IMR-90 (cell line): ENCODE results near the gene ERGIC1. TPM values are rescaled to one million over a fixed set of nuclear protein-coding genes. Genes with fewer than 3 reads are reported as not detected.

Source experiments
- ATAC-seq: fragments of 200-7000 bp; cut with Tn5 transposase; 2 replicates; pipeline ENCODE4 v1.9.1; 2020; ENCODE audit warnings: low read depth, mild to moderate bottlenecking, moderate library complexity
- BruUV-seq: library from RNA; stranded (reverse); fragments of 400-500 nt; replicated peaks from 2 replicates; lab custom pipeline; 2021; lab: Mats Ljungman, UMichigan
- CTCF ChIA-PET: fragments of 300-600 bp; formaldehyde crosslinking; extraction: SDS; loops from one replicate; lab custom pipeline; 2021; ENCODE audit warnings: antibody characterized with exemption; lab: Yijun Ruan, JAX
- POLR2A ChIA-PET: fragments of 300-600 bp; sonication (Branson Sonifier 250); formaldehyde crosslinking; loops from one replicate; lab custom pipeline; 2022; ENCODE audit warnings: antibody characterized with exemption; ENCODE audit not compliant: unreplicated experiment; lab: Charles Lee
- DNase-seq: peaks from one replicate; pipeline ENCODE4 v3.0.0; 2013
- H2AFZ ChIP-seq: replicated peaks from 2 replicates; pipeline ENCODE3; 2013; ENCODE audit warnings: low read length, mild to moderate bottlenecking; ENCODE audit not compliant: poor library complexity
- H2AK5ac ChIP-seq: 2 replicates; pipeline ENCODE4 v1.6.1; 2013; ENCODE audit warnings: low read depth, low read length, inconsistent platforms
- H2AK9ac ChIP-seq: replicated peaks from 2 replicates; pipeline ENCODE3; 2013; ENCODE audit warnings: mild to moderate bottlenecking, low read depth, low read length, moderate library complexity; ENCODE audit not compliant: poor library complexity
- H2BK120ac ChIP-seq: 2 replicates; pipeline ENCODE4 v1.6.1; 2013; ENCODE audit warnings: low read depth, low read length, inconsistent platforms
- H2BK15ac ChIP-seq: 3 replicates; pipeline ENCODE4 v1.6.1; 2013; ENCODE audit warnings: low read depth, low read length, inconsistent platforms
- H2BK20ac ChIP-seq: 2 replicates; pipeline ENCODE4 v1.6.1; 2013; ENCODE audit warnings: low read depth, mild to moderate bottlenecking, inconsistent platforms, low read length, moderate library complexity
- H2BK5ac ChIP-seq: 2 replicates; pipeline ENCODE4 v1.6.1; 2013; ENCODE audit warnings: mild to moderate bottlenecking, low read depth, low read length, inconsistent platforms; ENCODE audit not compliant: poor library complexity, severe bottlenecking
- H3K14ac ChIP-seq: replicated peaks from 2 replicates; pipeline ENCODE4 v1.6.1; 2013; ENCODE audit warnings: low read depth, low read length, inconsistent platforms
- H3K18ac ChIP-seq: 2 replicates; pipeline ENCODE4 v1.6.1; 2013; ENCODE audit warnings: low read depth, low read length, control low read depth
- H3K23ac ChIP-seq: 2 replicates; pipeline ENCODE4 v1.6.1; 2013; ENCODE audit warnings: low read depth, low read length, inconsistent platforms
- H3K27ac ChIP-seq: 2 replicates; pipeline ENCODE4 v1.5.1; 2013; ENCODE audit warnings: mild to moderate bottlenecking, control low read depth, low read length; ENCODE audit not compliant: insufficient read depth
- H3K27me3 ChIP-seq: 2 replicates; pipeline ENCODE4 v1.6.1; 2013; ENCODE audit warnings: low read length; ENCODE audit not compliant: control insufficient read depth, insufficient read depth
- H3K36me3 ChIP-seq: 2 replicates; pipeline ENCODE4 v1.6.1; 2013; ENCODE audit warnings: low read length, mixed read lengths; ENCODE audit not compliant: control insufficient read depth, insufficient read depth
- H3K4ac ChIP-seq: 2 replicates; pipeline ENCODE4 v1.6.1; 2013; ENCODE audit warnings: low read depth, low read length, inconsistent platforms
- H3K4me1 ChIP-seq: 2 replicates; pipeline ENCODE4 v1.6.1; 2013; ENCODE audit warnings: low read length, mixed read lengths; ENCODE audit not compliant: control insufficient read depth, insufficient read depth
- H3K4me2 ChIP-seq: 2 replicates; pipeline ENCODE4 v1.6.1; 2013; ENCODE audit warnings: low read depth, mild to moderate bottlenecking, control low read depth, low read length, moderate library complexity
- H3K4me3 ChIP-seq: 2 replicates; pipeline ENCODE4 v1.5.1; 2013; ENCODE audit warnings: low read depth, mild to moderate bottlenecking, control low read depth, low read length, moderate library complexity; ENCODE audit not compliant: insufficient read depth
- H3K56ac ChIP-seq: 2 replicates; pipeline ENCODE4 v1.6.1; 2013; ENCODE audit warnings: low read length, inconsistent platforms; ENCODE audit not compliant: insufficient read depth; ENCODE audit errors: extremely low read depth
- H3K79me1 ChIP-seq, 2 experiments: 2 replicates each; pipeline ENCODE4 v1.6.1; 2013; ENCODE audit warnings: low read length in 2 of 2, inconsistent platforms in 1 of 2, low read depth in 1 of 2
- H3K9ac ChIP-seq: 2 replicates; pipeline ENCODE4 v1.6.1; 2013; ENCODE audit warnings: low read depth, low read length, control low read depth
- H3K9me1 ChIP-seq: 2 replicates; pipeline ENCODE4 v1.6.1; 2013; ENCODE audit warnings: low read length, inconsistent platforms; ENCODE audit not compliant: insufficient read depth
- H3K9me3 ChIP-seq: 2 replicates; pipeline ENCODE4 v1.6.1; 2013; ENCODE audit warnings: low read length; ENCODE audit not compliant: control insufficient read depth, insufficient read depth
- H4K20me1 ChIP-seq: 2 replicates; pipeline ENCODE4 v1.6.1; 2013; ENCODE audit warnings: low read length, inconsistent platforms; ENCODE audit not compliant: insufficient read depth
- H4K5ac ChIP-seq: 2 replicates; pipeline ENCODE4 v1.6.1; 2013; ENCODE audit warnings: mild to moderate bottlenecking, low read depth, low read length, control low read depth
- H4K8ac ChIP-seq, 2 experiments: 2 replicates each; pipeline ENCODE4 v1.6.1; 2013; ENCODE audit warnings: low read depth in 2 of 2, low read length in 2 of 2, control low read depth in 1 of 2, inconsistent platforms in 1 of 2
- H4K91ac ChIP-seq: 2 replicates; pipeline ENCODE4 v1.6.1; 2013; ENCODE audit warnings: low read depth, low read length, inconsistent platforms; ENCODE audit not compliant: insufficient read depth
- BHLHE40 ChIP-seq: fragments of 150-350 bp; IDR thresholded peaks from 2 replicates; pipeline ENCODE4 v1.6.1; 2016; ENCODE audit warnings: mild to moderate bottlenecking, low read depth, low read length
- CEBPB ChIP-seq: IDR thresholded peaks from 2 replicates; pipeline ENCODE4 v1.6.1; 2012; ENCODE audit warnings: low read depth, low read length, improper control_type of control experiment
- ELK1 ChIP-seq: fragments of 150-350 bp; IDR thresholded peaks from 2 replicates; pipeline ENCODE4 v1.6.1; 2016; ENCODE audit warnings: low read depth, mild to moderate bottlenecking, low read length, moderate library complexity, borderline replicate concordance
- MAZ ChIP-seq: IDR thresholded peaks from 2 replicates; pipeline ENCODE4 v1.6.1; 2012; ENCODE audit warnings: low read depth, mild to moderate bottlenecking, low read length, improper control_type of control experiment, moderate library complexity, borderline replicate concordance
- NFE2L2 ChIP-seq: fragments of 150-350 bp; IDR thresholded peaks from 2 replicates; pipeline ENCODE4 v1.6.1; 2016; ENCODE audit warnings: low read depth, mild to moderate bottlenecking, low read length
- POLR2A ChIP-seq: IDR thresholded peaks from 2 replicates; pipeline ENCODE4 v1.6.1; 2012; ENCODE audit warnings: mild to moderate bottlenecking, low read depth, low read length
- RCOR1 ChIP-seq: IDR thresholded peaks from 2 replicates; pipeline ENCODE4 v1.6.1; 2012; ENCODE audit warnings: mild to moderate bottlenecking, low read length, improper control_type of control experiment; ENCODE audit not compliant: insufficient replicate concordance
- RFX5 ChIP-seq: IDR thresholded peaks from 2 replicates; pipeline ENCODE4 v1.8.0; 2012; ENCODE audit warnings: low read depth, mild to moderate bottlenecking, low read length, moderate library complexity
- SMC3 ChIP-seq: fragments of 150-350 bp; IDR thresholded peaks from 2 replicates; pipeline ENCODE4 v1.6.1; 2016; ENCODE audit warnings: low read depth, mild to moderate bottlenecking, antibody characterized with exemption, low read length, moderate library complexity
- WGBS, 2 experiments: methylation state at CpG; one replicate each; pipeline versions ENCODE4 v1.1.5 to v1.1.7; 2013; ENCODE audit warnings: missing lambda C conversion rate in 2 of 2; ENCODE audit not compliant: insufficient read length in 1 of 2; ENCODE audit errors: extremely low coverage in 2 of 2; 5-methylcytosine and 5-hydroxymethylcytosine counted together
- dilution Hi-C: fragments of 300-500 bp; cut with HindIII; formaldehyde crosslinking; loops from one replicate; pipeline ENCODE4 v1.14.3; 2018; ENCODE audit warnings: low sequenced_read_pairs; ENCODE audit not compliant: unreplicated experiment
- in situ Hi-C: fragments of 300-500 bp; cut with MboI; formaldehyde crosslinking; loops from 3 replicates; pipeline ENCODE4 v1.14.3; 2019; ENCODE audit warnings: low sequenced_read_pairs, inconsistent platforms, mixed read lengths
- intact Hi-C: fragments of 100-400 bp; cut with micrococcal nuclease; formaldehyde crosslinking; loops from 2 replicates; pipeline ENCODE4 v1.10.0; 2022
- polyA plus RNA-seq, 3 experiments: library from polyadenylated mRNA; depleted of rRNA; stranded (reverse); fragments of >200 nt; gene quantifications; 2 replicates each; pipeline ENCODE4 v1.2.3, GENCODE V29; 2012; ENCODE audit warnings: low replicate concordance in 1 of 3
- total RNA-seq: library from RNA; depleted of rRNA; stranded (reverse); fragments of >200 nt; gene quantifications from 2 replicates; pipeline ENCODE4 v1.2.3, GENCODE V29; 2012

The ERGIC1 gene
- total and polyA plus RNA-seq, 2 of the 4 experiments (the other 2 are of a cell fraction), result 134 to 192 TPM

DNA sequence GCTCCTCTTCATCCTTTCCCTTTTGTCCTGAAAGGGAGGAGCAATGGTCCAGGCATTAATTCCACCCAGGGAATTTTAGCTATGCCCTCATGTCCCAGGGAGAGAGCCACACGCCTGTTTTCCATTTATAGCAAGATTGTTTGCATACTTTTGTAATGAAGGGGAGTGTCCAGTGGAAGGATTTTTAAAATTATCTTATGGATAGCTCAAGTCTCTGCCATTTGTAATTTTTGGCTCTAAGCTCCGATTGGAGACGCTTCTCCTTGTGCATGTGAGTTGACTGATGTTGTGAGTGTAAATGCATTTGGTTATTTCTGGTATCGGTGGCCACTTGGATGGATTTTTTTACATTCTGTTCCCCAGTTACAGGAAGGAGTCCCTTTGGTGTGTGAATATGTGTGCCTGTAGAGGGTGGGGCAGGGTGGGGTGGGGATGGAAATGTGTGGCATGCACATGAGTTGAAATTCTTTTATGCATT is 118.0 kb downstream of the ERGIC1 start:
- peak; percentile 36 for DNase-seq
- in situ Hi-C loops (no loop called here), intact Hi-C loops (no loop called here), dilution Hi-C loops (no loop called here)
- BruUV-seq, result no TSS peak
- Histone ChIP-seq H3K36me3 (peaks cover 20% of the 10 kb centered on the region), H4K5ac (peak overlapping the region; percentile 92), H2BK120ac (peak overlapping the region; percentile 97), H2AFZ (peak overlapping the region; percentile 38), H4K20me1 (no peaks in the 10 kb centered on the region), H3K4ac (peak overlapping the region; percentile 98), H3K14ac (peak overlapping the region; percentile 93), H2AK5ac (peak overlapping the region; percentile 95), H3K4me2 (no peak overlapping the region; the same call in 1 of the 2 replicates), H4K91ac (peak overlapping the region; percentile 99), H2BK5ac (peak overlapping the region; percentile 93), H3K27ac (peak overlapping the region; percentile 62), H2BK15ac (peak overlapping the region; percentile 86; the same call in 1 of the 3 replicates), H3K56ac (peak overlapping the region; percentile 26), H3K9me1 (peaks cover 23% of the 10 kb centered on the region), H3K9me3 (no peaks in the 10 kb centered on the region), H2BK20ac (peak overlapping the region; percentile 96), H3K4me1 (peaks cover 30% of the 10 kb centered on the region), H3K23ac (peak overlapping the region; percentile 86), H3K9ac (no peak overlapping the region), H3K4me3 (no peak overlapping the region), H3K18ac (peak overlapping the region; percentile 75), H3K27me3 (no peaks in the 10 kb centered on the region), H3K79me1 (peaks cover 18 to 54% of the 10 kb centered on the region in 2 experiments; a peak in 3 of 4 replicates), H2AK9ac (peak overlapping the region; percentile 95), H4K8ac (peak overlapping the region; percentile 87 to 88)
- peak; percentile 40 for ATAC-seq
- CTCF ChIA-PET, result interaction anchor here (1.2 to 1.3 kb wide), 2 partner anchors 20 to 237 kb away, joined by 3 to 8 read pairs; no protein-coding TSS in a partner anchor
- TF ChIP-seq RFX5 (no peak), SMC3 (no peak), NFE2L2 (no peak), MAZ (no peak), ELK1 (no peak), POLR2A (no peak), RCOR1 (no peak), BHLHE40 (no peak), CEBPB (no peak)
- no CpG with 5 or more reads among the region's 4 CpGs for WGBS, 2 experiments
- POLR2A ChIA-PET, result interaction anchor here (1.1 kb wide), 1 partner anchor 181 kb away, joined by 4 read pairs; the partner anchor contains the start of gene DUSP1
